K562 (cell line): ENCODE data around the gene FAM120B. TPM values are rescaled to one million over a fixed set of nuclear protein-coding genes. Genes with fewer than 3 reads are reported as not detected.
A peak's percentile ranks its signal among the peaks of the same experiment; 100 is the strongest.
"Not testable (repeated sequence)": the region's sequence is repeated elsewhere in the genome, so short reads cannot be mapped to it uniquely, and the experiment has no call there.

Experiments used
- ATAC-seq: fragments of 200-7000 bp; cut with Tn5 transposase; 3 replicates; pipeline ENCODE4 v1.9.1; 2020; ENCODE audit warnings: moderate library complexity
- BruUV-seq: library from RNA; stranded (reverse); fragments of 400-500 nt; replicated peaks from 2 replicates; lab custom pipeline; 2021; lab: Mats Ljungman, UMichigan
- CTCF ChIA-PET: fragments of 300-600 bp; formaldehyde crosslinking; extraction: SDS; loops from one replicate; lab custom pipeline; 2021; ENCODE audit warnings: low intra/inter-chr PET ratio; lab: Yijun Ruan, JAX
- POLR2A ChIA-PET: fragments of 300-600, 350-650 bp; sonication (Branson Sonifier 250); formaldehyde crosslinking; extraction: SDS; loops from one replicate; lab custom pipeline; 2021; ENCODE audit warnings: antibody characterized with exemption, inconsistent platforms; lab: Yijun Ruan, JAX
- DNase-seq, 4 experiments: peaks; one replicate each; pipeline versions ENCODE4 v3.0.0 to v3.0.0-alpha.2; 2011 to 2018; ENCODE audit warnings: low spot score in 3 of 4, mixed read lengths in 3 of 4; ENCODE audit errors: extremely low read depth in 1 of 4
- FAIRE-seq: peaks from 2 replicates; lab custom pipeline; 2011; peaks lifted over from hg19 to GRCh38; lab: Jason Lieb, UNC
- H2AFZ ChIP-seq: 2 replicates; pipeline ENCODE4 v1.6.0; 2011; ENCODE audit warnings: low read depth, low read length, control low read depth, inconsistent platforms
- H3K27ac ChIP-seq: fragments of 200-600 bp; 3 replicates; pipeline ENCODE4 v1.8.0; 2011; ENCODE audit warnings: low read depth, mild to moderate bottlenecking, control low read depth, inconsistent platforms, low read length, moderate library complexity, mixed read lengths; ENCODE audit errors: extremely low read depth
- H3K27me3 ChIP-seq, 2 experiments: fragments of 300-600 bp in 1 of 2; 2 replicates in 1 of 2; 3 replicates in 1 of 2; pipeline versions ENCODE4 v1.6.0 to v1.8.0; 2011; ENCODE audit warnings: inconsistent platforms in 2 of 2, low read length in 2 of 2, mild to moderate bottlenecking in 1 of 2, mixed read lengths in 1 of 2, moderate library complexity in 1 of 2; ENCODE audit not compliant: control insufficient read depth in 2 of 2, insufficient read depth in 2 of 2
- H3K36me3 ChIP-seq: fragments of 300-600 bp; 3 replicates; pipeline ENCODE4 v1.8.0; 2011; ENCODE audit warnings: mild to moderate bottlenecking, low read length, inconsistent platforms; ENCODE audit not compliant: control insufficient read depth, insufficient read depth
- H3K4me1 ChIP-seq, 2 experiments: fragments of 200-600 bp in 1 of 2; replicated peaks in 1 of 2; 2 replicates in 1 of 2; 3 replicates in 1 of 2; pipeline versions ENCODE4 v1.5.1 to v1.8.0; 2011; ENCODE audit warnings: inconsistent platforms in 2 of 2, low read length in 2 of 2, mild to moderate bottlenecking in 1 of 2, mixed read lengths in 1 of 2, moderate library complexity in 1 of 2; ENCODE audit not compliant: control insufficient read depth in 2 of 2, insufficient read depth in 2 of 2
- H3K4me2 ChIP-seq: 2 replicates; pipeline ENCODE4 v1.6.1; 2011; ENCODE audit warnings: low read length, control low read depth, inconsistent platforms, mixed read lengths; ENCODE audit not compliant: insufficient read depth
- H3K4me3 ChIP-seq: fragments of 200-600 bp; sonication (generic), shearing (Covaris generic); 2 replicates; pipeline ENCODE4 v1.5.1; 2016; ENCODE audit warnings: control low read depth, inconsistent platforms
- H3K79me2 ChIP-seq: fragments of 200-600 bp; 3 replicates; pipeline ENCODE4 v1.8.0; 2011; ENCODE audit warnings: low read length, inconsistent platforms; ENCODE audit not compliant: control insufficient read depth, insufficient read depth
- H3K9ac ChIP-seq, 2 experiments: 2 replicates each; pipeline versions ENCODE4 v1.6.0 to v1.6.1; 2011; ENCODE audit warnings: low read depth in 2 of 2, low read length in 2 of 2, control low read depth in 1 of 2, inconsistent platforms in 1 of 2, mild to moderate bottlenecking in 1 of 2, mixed read lengths in 1 of 2; ENCODE audit not compliant: insufficient read depth in 1 of 2
- H3K9me1 ChIP-seq: one replicate; pipeline ENCODE4 v1.6.0; 2011; ENCODE audit warnings: inconsistent platforms, mild to moderate bottlenecking, low read length, moderate library complexity; ENCODE audit not compliant: control insufficient read depth, insufficient read depth
- H3K9me3 ChIP-seq: replicated peaks from 2 replicates; pipeline ENCODE4 v1.5.1; 2011; ENCODE audit warnings: low read depth, low read length, inconsistent platforms; ENCODE audit not compliant: control insufficient read depth, insufficient read depth
- H4K20me1 ChIP-seq: replicated peaks from 2 replicates; pipeline ENCODE4 v1.6.1; 2011; ENCODE audit warnings: low read length, inconsistent platforms, mixed read lengths; ENCODE audit not compliant: control insufficient read depth, insufficient read depth
- BRCA1 ChIP-seq, 2 experiments: fragments of 450-650 bp in 1 of 2; sonication (generic) in 1 of 2; formaldehyde crosslinking in 1 of 2; IDR thresholded peaks; 2 replicates each; pipeline versions ENCODE4 v1.5.0 to v1.6.1; 2017 to 2020; ENCODE audit warnings: mild to moderate bottlenecking in 1 of 2, missing genetic modification reagents in 1 of 2
- MCM2 ChIP-seq: fragments of 450-650 bp; IDR thresholded peaks from 2 replicates; pipeline ENCODE4 v1.6.1; 2017; ENCODE audit warnings: low read depth, mild to moderate bottlenecking
- NR3C1 ChIP-seq: sonication (generic); formaldehyde crosslinking; IDR thresholded peaks from 2 replicates; pipeline ENCODE4 v1.8.1; 2022; ENCODE audit warnings: missing genetic modification reagents
- SNIP1 ChIP-seq: fragments of 450-650 bp; IDR thresholded peaks from 2 replicates; pipeline ENCODE4 v1.7.1; 2017; ENCODE audit warnings: low read depth, mild to moderate bottlenecking
- TRIM28 ChIP-seq: fragments of 450-650 bp; IDR thresholded peaks from 2 replicates; pipeline ENCODE4 v1.6.1; 2017
- ZNF121 ChIP-seq: sonication (generic); formaldehyde crosslinking; conservative IDR thresholded peaks from 2 replicates; pipeline ENCODE4 v1.8.0; 2022; ENCODE audit warnings: missing genetic modification reagents
- WGBS: fragments of 100-300 bp; shearing (Covaris generic); methylation state at CpG from one replicate; pipeline ENCODE4 v1.1.6; 2016; ENCODE audit warnings: low coverage, mixed read lengths; ENCODE audit not compliant: insufficient coverage; ENCODE audit errors: missing lambda C conversion rate; 5-methylcytosine and 5-hydroxymethylcytosine counted together
- in situ Hi-C: fragments of 300-500 bp; cut with MboI; formaldehyde crosslinking; loops from 4 replicates; pipeline ENCODE4 v1.15.0; 2018; ENCODE audit warnings: inconsistent platforms, mixed read lengths
- intact Hi-C: fragments of 100-400 bp; cut with micrococcal nuclease; formaldehyde crosslinking; loops from 2 replicates; pipeline ENCODE4 v1.14.2; 2022
- polyA plus RNA-seq, 8 experiments: library from polyadenylated mRNA; depleted of rRNA in 4 of 8; stranded (reverse) in 5 of 8; unstranded in 3 of 8; fragments of >200 nt; fragmentation: Nextera tagmentation in 2 of 8; fragmentation: Illumina TruSeq in 1 of 8; extraction: Ambion mirVana in 2 of 8; extraction: Trizol in 1 of 8; gene quantifications; 2 replicates each; pipeline versions ENCODE4 v1.2.1 to v1.2.3, GENCODE V29; 2011 to 2014; ENCODE audit warnings: inconsistent platforms in 1 of 8, missing spikeins in 1 of 8
- total RNA-seq, 7 experiments: library from RNA; depleted of rRNA in 6 of 7; stranded (reverse); fragments of >200 nt in 6 of 7; fragmentation: Illumina TruSeq in 2 of 7; extraction: Trizol in 2 of 7; gene quantifications; 2 replicates each; pipeline versions ENCODE4 v1.2.1 to v1.2.3, GENCODE V29; 2011 to 2021; ENCODE audit warnings: low replicate concordance in 1 of 7

FAM120B gene
- total and polyA plus RNA-seq, 9 of the 15 experiments (the other 6 are each of a cell fraction or from before 2014, with no cell fraction given): 3.5 to 22.6 (median 14.7) TPM

- H3K4me1 ChIP-seq, H3K9me3 ChIP-seq, CTCF ChIA-PET, H3K9ac ChIP-seq, H3K27me3 ChIP-seq, in situ Hi-C loops, H3K36me3 ChIP-seq, H3K9me1 ChIP-seq, H3K4me2 ChIP-seq, H4K20me1 ChIP-seq, H3K27ac ChIP-seq, H3K4me3 ChIP-seq, FAIRE-seq, DNase-seq, BruUV-seq, ATAC-seq, H2AFZ ChIP-seq, POLR2A ChIA-PET, H3K79me2 ChIP-seq, intact Hi-C loops: not testable (repeated sequence)
- 27% methylated on average over 7 of the region's 8 CpGs for WGBS
Observed at GRCh38 chr6:170409746-170410145, 103.2 kb downstream of the FAM120B start.

GRCh38 chr6:170410241-170410640, 103.7 kb downstream of the FAM120B start:
- Histone ChIP-seq H3K27ac (no peak overlapping the region), H3K4me1 (no peaks in the 10 kb centered on the region), H3K4me2 (no peak overlapping the region), H4K20me1 (no peaks in the 10 kb centered on the region), H2AFZ (no peak overlapping the region), H3K9ac (no peak overlapping the region), H3K9me3 (no peaks in the 10 kb centered on the region), H3K27me3 (peaks cover 7 to 9% of the 10 kb centered on the region in 2 experiments; a peak in 4 of 5 replicates), H3K4me3 (no peak overlapping the region), H3K36me3 (peaks cover 2% of the 10 kb centered on the region; the same call in 2 of the 3 replicates), H3K9me1 (no peaks in the 10 kb centered on the region), H3K79me2 (no peaks in the 10 kb centered on the region)
- TF ChIP-seq TRIM28: no peak
- no peak for TF ChIP-seq NR3C1 (CRISPR knock-in tag)
- no peak for TF ChIP-seq SNIP1
- TF ChIP-seq ZNF121 (CRISPR knock-in tag): no peak
- TF ChIP-seq BRCA1 (IDR thresholded peaks at IDR 0.05): no peak
- TF ChIP-seq BRCA1 (CRISPR knock-in tag; IDR thresholded peaks at IDR 0.05): no peak
- no peak for TF ChIP-seq MCM2
- WGBS: 2% methylated on average over 5 of the region's 5 CpGs
- FAIRE-seq (peak; percentile 32), ATAC-seq (no peak), DNase-seq (no peak)
- POLR2A ChIA-PET: no interaction called here
- CTCF ChIA-PET: no interaction called here
- intact Hi-C loops (no loop called here), in situ Hi-C loops (no loop called here)
- no TSS peak for BruUV-seq
